DMS114 treated with DMSO at 0.1 percent for 48 hours (cell line): Measurements from ENCODE around the gene KICS2.
"Not testable (repeated sequence)": the region's sequence is repeated elsewhere in the genome, so short reads cannot be mapped to it uniquely, and the experiment has no call there.

Experiments used
- DNase-seq: peaks from one replicate; lab custom pipeline; 2025; ENCODE audit not compliant: unreplicated experiment; lab: John Stamatoyannopoulos, UW

Gene KICS2

DNA sequence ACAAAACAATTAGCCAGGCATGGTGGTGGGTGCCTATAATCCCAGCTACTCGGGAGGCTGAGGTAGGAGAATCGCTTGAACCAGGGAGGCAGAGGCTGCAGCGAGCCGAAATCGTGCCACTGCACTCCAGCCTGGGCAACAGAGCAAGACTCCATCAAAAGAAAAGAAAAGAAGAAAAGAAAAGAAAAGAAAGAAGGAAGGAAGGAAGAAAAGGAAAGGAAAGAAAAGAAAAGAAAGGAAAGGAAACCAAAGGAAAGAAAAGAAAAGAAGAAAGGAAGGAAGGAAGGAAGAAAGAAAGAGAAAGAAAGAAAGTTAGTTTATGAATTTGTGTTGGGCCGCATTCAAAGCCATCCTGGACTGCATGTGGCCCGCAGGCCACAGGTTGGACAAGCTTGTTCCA is 4.5 kb downstream of the KICS2 start:
- not testable (repeated sequence) for DNase-seq

DNA sequence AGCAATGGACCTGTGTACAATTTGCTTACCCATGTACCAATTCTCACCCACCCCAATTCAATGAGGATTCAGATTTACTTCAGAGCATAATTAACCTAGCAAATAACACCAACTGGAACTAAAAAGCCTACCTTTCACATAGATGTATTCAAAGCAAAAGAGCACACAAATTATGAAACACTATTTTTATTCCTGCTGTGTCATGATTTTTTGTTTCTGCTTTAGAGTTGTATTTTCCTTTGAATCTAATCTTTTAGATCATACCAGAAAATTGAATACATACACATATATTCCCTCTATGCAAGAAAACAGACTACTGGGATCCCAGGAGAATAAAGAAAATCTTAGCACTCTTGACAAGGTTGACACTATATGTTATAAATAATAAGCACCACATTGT is 5.9 kb downstream of the KICS2 start:
- DNase-seq = no peak

DNA sequence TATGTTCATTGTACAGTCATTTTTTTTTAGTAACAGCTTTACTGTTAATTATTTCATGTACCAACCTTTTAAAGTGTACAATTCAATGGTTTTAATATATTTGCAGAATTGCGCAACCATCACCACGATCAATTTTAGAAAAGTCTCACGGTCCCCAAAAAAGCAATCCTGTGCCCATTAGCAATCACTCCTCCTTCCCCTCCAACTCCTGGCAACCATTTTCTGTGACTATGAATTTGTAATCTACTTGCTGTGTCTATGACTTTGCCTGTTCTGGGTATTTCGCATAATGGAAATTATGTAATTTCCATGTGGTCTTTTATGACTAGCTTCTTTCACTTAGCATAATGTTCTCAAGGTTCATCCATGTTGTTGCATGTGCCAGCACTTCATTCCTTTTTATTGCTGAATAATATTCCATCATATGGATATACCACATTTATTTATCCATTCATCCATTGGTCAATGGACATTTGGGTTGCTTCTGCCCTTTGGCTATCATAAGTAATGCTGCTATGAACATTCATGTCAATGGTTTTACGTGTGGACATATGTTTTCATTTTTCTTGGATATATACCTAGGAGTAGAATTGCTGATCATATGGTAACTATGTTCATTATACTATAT is 9.9 kb downstream of the KICS2 start:
- no peak for DNase-seq

DNA sequence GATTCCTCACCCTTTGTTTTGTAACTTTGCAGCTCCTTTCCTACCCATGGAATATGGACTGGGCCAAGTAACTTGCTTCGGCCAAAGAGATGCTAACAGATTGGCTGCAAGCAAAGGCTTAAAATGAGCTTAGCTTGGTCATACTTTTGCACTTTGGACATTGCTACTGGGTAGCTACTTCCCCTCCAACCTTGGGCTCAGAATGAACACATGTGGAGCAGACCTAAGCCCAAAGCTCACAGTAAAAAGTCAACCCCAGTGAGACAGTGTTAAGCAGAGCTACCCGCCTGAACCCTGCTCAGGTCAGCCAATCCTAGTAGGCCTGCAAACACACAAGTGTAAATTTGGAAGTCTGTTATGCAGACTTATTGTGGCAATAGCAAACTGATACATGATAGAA is 14.6 kb downstream of the KICS2 start:
- DNase-seq = no peak

DNA sequence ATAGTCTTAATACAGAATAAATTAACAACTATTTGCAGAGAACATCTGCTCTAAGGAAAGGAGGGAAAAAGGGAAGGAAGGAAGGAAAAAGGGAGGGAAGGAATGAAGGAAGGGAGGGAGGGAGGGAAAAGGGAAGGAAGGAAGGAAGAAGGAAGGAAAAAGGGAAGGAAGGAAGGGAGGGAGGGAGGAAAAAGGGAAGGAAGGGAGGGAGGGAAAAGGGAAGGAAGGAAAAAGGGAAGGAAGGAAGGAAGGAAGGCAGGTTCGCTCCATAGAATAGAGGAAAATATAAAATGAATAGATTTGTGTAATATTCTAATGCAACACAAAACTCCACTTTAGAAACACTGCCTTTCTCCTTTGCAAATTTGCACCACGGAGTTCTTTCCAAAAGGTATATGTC is 16.6 kb downstream of the KICS2 start:
- no peak for DNase-seq

DNA sequence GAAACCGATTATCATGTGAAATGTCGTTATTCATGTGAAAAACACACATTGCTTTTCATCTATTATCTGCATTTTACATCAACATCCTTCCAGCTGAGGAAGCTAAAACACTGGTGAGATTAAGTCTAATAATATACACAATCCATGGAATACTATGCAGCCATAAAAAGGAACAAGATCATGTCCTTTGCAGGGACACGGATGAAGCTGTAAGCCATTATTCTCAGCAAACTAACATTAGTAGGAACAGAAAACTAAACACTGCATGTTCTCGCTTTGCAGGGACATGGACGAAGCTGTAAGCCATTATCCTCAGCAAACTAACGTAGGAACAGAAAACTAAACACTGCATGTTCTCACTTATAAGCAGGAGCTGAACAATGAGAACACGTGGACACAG is 18.3 kb downstream of the KICS2 start:
- DNase-seq = no peak

DNA sequence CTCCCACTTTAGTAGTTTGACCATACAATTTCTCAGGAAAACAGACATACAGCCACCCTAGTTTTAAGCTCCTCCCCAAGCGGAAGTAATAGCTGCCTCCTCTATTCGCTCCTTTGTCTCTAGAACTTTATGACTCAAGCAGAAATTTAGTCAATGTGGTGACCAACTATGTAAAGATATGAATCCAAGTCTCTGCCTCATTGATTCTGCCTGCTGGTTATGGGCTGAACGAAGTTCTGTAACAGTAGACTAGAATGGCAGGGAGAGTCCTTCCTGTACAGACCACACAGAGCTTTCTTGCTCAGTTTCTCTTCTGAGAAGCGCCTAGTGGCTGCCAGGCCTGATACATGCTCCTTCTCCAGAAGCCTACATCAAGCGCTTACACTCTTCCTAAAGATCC is 19.1 kb downstream of the KICS2 start:
- no peak for DNase-seq

DNA sequence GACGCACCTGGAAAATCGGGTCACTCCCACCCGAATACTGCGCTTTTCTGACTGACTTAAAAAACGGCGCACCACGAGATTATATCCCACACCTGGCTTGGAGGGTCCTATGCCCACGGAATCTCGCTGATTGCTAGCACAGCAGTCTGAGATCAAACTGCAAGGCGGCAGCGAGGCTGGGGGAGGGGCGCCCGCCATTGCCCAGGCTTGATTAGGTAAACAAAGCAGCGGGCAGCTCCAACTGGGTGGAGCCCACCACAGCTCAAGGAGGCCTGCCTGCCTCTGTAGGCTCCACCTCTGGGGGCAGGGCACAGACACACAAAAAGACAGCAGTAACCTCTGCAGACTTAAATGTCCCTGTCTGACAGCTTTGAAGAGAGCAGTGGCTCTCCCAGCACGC is 26.3 kb downstream of the KICS2 start:
- DNase-seq = not testable (repeated sequence)

DNA sequence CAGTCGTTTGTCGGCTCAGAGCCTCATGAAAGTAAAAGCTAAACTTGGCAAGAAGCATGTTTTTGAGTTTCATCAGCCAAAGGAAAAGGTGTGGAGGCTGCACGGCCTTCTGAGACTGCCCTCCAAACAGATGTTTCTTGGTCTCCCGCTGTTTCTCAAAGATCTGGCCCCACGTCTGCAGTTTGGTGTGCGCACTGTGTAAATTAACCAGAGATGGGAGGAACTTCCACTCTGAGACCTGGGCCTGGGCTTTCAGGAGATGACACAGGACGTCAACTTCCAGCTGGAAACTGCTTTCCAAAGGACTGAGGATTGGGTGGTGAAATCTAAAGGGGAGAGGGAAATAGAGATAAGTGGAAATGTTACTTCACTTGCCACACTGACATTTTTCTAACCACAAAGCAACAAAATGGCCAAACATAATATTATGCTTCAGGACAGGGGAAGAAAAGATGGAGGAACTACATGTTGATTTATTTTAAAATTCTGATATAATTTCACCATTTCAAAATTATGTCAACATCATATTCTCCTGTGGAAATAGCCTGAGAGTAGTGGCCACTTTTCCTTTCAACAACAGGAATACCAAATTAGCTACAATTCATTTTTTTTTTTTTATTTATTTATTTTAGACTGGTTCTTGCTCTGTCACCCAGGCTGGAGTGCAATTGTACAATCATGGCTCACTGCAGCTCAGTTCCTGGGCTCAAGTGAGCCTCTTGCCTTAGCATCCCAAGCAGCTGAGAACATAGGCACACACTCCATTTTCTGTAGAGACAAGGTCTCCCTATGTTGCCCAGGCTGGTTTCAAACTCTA is 27.6 kb downstream of the KICS2 start:
- DNase-seq = no peak

DNA sequence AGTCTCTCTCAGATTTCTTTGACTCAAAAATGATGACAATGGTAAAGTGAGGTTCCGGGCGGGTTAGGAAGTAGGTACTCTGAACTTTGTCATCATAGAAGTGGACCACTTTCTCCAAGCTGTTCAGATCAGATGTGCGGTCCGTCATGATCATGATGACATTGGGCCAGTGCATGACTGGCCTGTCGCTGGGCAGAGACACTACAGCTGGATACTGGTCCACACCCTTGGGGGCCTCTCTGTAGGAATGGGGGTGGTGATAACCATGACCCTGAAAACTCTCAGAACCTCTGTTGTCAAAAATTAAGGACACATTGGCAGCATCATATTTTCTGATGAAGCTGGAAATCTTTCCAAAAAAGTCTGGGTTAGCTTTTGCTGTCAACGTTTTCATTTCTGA is 28.2 kb downstream of the KICS2 start:
- DNase-seq = no peak

DNA sequence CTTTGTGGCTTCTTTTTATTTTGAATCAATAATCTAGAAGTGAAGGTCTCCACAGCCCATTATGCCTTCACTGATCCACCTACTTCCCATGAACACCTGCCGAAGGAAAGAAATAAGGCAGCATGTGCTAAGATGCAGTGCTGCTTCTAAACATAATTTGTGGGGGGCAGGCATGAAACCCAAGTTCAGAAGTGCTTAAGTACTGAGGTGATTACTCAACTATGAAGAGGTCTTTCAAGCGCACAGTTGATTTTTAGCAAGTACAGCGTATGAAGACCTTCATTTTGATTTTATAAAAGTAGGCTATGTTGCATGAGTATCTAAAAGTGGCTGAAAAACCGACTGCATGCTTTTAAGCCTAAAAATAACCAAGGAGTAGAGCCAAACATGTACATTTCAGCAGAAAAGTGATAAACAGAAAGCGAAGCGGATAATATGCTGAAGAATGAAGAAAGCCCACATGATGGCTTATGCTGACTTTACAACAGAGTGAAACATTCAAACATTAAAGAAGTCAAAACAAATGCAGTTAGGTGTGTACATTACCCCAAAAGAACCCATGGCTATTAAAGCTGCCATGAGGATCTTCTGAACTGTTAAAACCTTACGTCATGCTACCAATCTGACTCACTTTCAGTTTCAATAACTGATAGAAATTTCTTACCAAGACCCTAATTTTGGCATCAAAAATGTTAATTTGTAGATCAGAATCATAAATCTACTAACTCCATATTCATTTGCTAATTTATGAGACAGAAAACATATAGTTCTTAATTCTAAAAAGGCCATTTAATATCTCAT is 29.3 kb downstream of the KICS2 start:
- no peak for DNase-seq

DNA sequence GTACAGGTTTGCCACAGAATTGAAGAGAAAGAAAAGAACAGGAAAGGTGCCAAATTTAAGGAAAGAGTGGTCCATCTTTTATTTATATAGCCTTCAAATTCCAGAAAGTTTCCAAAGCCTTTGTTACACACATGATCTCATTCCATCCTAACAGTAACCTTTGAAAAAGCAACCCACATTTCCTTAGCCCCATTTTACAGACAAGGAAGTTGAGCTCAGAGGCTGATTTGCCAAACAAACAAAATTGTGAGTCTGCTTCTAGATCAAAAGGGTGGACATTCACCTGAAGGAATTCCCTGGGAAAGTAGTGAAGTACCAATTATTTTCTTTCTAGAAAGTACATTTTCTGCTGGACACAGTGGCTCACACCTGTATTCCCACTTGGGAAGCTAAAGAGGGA is 32.0 kb downstream of the KICS2 start:
- DNase-seq = no peak

DNA sequence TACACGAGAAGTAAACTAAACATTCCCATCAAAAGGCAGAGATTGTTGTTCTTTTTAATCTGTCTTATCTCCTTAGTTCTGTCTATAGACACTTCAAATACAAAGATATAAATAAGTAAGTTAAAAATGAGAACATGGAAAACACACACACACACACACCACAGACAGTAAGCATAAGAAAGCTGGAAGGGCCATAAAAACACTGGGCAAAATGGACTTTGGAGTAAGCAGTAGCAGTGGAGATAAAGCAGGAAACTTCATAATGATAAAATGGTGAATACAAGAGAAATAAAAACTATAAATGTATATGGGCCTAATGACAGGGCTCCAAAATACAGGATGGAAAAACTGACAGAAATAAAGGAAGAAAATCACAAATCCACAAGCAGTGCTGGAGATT is 32.6 kb downstream of the KICS2 start:
- no peak for DNase-seq

DNA sequence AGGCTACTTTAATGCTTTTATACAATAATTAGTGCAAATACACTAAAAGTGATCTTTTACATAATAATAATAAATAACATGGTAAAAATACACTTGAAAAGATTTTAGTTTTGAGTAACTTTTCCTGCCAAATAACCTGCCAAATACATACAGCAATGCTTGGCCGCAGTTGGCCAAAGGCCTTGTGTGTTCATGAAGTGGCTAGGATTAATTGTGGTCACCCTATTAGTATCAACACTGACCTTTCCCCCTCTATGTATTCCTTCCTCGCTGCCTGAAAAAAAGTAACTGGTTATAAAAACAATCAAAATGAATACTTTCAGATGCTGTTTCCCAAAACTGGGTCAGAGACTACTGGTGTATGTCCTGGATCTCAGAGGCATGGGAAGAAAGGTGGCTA is 34.3 kb downstream of the KICS2 start:
- DNase-seq = no peak

DNA sequence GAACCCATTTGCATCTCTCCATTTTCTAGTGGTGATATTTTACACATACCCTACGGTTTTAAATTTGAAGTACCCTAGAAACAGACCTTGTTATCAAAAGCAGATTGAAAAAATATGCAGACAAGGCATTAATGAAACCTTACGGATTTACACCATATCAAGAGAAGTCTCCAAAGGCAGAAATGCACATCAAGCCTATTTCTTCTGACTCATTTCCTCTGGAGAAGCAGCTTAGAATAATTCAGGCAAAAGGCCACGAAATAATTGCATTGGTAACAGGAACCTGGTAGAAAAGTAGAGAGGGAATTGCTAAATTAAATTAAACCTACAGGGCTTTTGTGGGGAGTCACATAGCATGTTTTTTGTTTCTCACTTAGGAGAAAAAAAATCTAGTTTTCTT is 34.7 kb downstream of the KICS2 start:
- DNase-seq = no peak

DNA sequence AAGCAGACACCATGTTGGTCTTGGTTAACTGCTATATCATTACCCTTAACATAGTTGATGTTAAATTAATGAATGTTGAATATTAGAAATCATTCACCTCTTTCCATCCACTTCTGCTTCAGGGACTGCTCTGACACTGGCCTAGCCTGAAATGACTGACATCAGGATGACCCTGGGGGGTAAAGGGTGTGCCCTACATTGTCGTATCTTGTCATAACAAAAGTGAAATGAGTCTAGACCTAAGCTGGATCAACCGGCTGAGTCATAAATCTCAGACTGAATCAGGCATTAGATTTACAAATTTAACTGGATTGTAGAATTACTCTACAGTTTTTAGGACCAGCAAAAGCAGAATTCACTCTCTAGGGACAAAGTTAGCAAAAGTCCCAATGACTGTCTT is 35.3 kb downstream of the KICS2 start:
- no peak for DNase-seq

DNA sequence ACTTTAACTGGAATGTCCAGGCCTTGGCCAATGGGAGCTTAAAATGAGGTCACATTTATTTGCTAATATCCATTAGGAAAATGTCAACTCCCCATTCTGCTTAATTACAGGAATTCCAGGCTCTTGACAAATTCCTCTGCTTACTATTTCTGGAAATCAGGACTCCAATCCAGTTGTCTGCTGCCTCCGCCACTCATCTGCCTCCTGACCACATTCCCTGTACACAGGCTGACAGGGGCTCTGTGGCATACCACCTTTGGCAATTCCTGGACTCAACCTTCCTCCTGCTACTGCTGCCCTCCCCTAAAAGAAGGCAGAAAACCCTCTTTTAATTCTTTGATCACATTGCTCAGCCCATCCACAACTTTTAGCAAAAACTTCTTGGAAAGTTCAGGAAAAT is 37.9 kb downstream of the KICS2 start:
- DNase-seq = no peak

DNA sequence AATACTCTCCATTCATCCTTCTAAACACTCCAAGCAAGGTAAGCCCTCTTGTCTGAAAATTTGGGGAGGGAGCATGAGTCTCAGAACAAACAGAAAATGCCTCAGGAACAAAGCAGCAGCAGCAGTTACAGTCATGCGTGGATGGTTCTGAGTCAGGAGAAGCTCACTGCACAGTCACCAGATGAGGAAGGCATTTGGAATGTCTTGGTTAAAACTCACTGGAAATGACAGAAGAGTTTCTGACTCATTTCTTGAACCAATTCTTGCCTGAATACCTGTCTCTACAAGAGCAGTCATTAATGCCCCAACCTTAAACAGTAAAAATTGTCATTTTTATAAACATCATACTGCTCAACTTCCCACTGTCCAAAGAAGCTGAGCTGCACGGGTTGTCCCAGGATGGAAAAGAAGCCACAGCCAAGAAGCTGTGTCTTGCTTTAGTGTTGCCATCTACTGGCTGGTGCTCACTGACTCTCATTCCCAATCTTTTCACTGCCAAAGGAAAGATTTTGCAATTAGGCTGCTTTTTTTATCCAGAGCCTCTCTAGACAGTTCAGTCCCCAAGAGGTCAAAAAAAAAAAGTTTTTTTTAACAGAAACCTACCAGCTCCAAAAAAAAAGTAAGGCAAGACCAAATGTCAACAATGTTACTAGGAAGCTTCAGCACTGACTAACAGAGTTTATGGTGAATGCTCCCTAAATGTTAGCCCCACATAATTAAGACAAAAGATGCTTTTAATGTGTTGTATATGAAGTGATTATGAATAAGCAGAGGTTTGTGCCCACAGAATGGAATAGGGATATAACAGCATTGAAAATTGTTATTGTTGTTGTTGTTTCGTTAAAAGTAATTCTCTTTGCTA is 40.4 kb downstream of the KICS2 start:
- peak; percentile 59 for DNase-seq

DNA sequence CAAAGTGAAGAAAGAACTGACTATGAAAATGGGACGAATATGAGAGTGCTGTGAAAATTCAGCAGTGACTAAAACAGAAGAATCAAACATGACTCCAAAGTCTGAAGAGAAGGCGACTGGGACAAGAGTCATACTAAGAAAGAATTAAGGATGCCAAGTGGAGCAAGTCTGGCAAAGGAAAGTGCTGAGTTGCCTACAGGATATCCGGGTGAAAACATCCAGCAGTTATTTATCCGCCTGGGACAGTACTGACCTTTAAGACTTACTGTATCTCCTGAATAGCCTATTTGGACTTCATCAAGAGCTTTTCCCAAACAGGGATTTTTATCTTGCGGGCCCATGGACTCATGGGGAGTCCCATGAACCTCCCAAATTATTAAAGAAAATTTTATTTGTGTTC is 41.1 kb downstream of the KICS2 start:
- no peak for DNase-seq

DNA sequence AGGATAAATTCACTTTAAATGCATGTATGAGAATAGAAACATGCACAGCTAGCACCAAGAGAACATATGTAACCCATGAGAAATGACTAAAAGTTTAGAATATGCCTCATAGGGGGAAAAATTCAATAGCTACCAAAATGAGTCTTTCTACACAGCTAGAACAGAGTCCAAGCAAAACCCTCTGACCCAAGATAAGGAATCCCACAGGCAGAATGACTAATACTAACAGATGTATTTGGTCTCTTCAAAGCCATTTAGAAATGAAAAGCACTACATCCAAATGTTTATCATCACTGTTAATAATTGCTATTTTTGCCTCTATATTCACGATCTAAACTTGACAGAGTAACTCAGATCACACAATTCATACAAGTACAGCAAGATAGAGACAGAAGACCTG is 44.0 kb downstream of the KICS2 start:
- no peak for DNase-seq

DNA sequence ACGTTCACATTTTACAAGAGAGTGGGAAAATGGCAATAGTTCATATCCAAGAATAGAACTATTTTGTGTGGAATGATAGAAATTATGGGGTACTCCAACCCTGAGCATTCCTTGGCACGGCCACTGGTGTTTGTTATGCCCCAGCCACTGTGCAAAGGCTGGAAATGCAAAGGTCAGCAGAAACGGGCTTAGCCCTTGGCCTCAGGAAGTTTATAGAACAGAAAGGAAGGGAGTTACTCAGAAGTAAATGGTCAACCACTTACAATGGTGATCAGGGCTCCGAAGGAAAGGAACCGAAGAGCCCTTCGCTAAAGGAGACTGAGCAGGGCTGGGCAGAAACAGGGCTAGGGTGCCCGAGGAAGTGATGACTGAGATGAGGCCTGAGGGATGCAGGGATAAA is 45.1 kb downstream of the KICS2 start:
- no peak for DNase-seq
